Caki2 (cell line): ENCODE results near the gene FKBP9. TPM values are rescaled to one million over a fixed set of nuclear protein-coding genes. Genes with fewer than 3 reads are reported as not detected.
"Not testable (repeated sequence)": the region's sequence is repeated elsewhere in the genome, so short reads cannot be mapped to it uniquely, and the experiment has no call there.

Source experiments
- DNase-seq: peaks from one replicate; pipeline ENCODE4 v3.0.0-alpha.2; 2015; ENCODE audit warnings: low read depth
- in situ Hi-C: cut with HindIII; loops from 2 replicates; pipeline ENCODE4 v1.10.0; 2016; ENCODE audit warnings: low sequenced_read_pairs, low pct_unique_long_range_greater_than_20kb, mixed read lengths
- total RNA-seq: library from RNA; depleted of rRNA; stranded (reverse); fragments of >200 nt; shearing (Covaris generic); gene quantifications from 2 replicates; pipeline ENCODE4 v1.2.3, GENCODE V29; 2014; ENCODE audit warnings: low replicate concordance

Gene FKBP9
- total RNA-seq, 1 experiment from 2014 or later = 298 TPM

- in situ Hi-C loops = not testable (repeated sequence)
Observed at GRCh38 chr7:32997956-32998355, 40.7 kb downstream of the FKBP9 start.

GRCh38 chr7:32998361-32999171 is 41.3 kb downstream of the FKBP9 start:
- DNase-seq, in situ Hi-C loops: not testable (repeated sequence)

More at GRCh38 chr7:32997956-32998355, 40.7 kb downstream of the FKBP9 start:
- DNase-seq = not testable (repeated sequence)

GRCh38 chr7:32999380-32999779 is 42.1 kb downstream of the FKBP9 start:
- in situ Hi-C loops, DNase-seq: not testable (repeated sequence)

- in situ Hi-C loops, DNase-seq: not testable (repeated sequence)
Observed at GRCh38 chr7:33003111-33003510, 45.9 kb downstream of the FKBP9 start.

GRCh38 chr7:33004104-33004616 is 46.9 kb downstream of the FKBP9 start:
- DNase-seq, in situ Hi-C loops: not testable (repeated sequence)

- DNase-seq, in situ Hi-C loops: not testable (repeated sequence)
Observed at GRCh38 chr7:33005193-33005592, 48.0 kb downstream of the FKBP9 start.

GRCh38 chr7:33005690-33006089 is 48.5 kb downstream of the FKBP9 start:
- in situ Hi-C loops, DNase-seq: not testable (repeated sequence)

GRCh38 chr7:33009734-33010133 is 52.5 kb downstream of the FKBP9 start:
- no peak for DNase-seq
- in situ Hi-C loops = no loop called here

GRCh38 chr7:33012364-33012763 is 55.1 kb downstream of the FKBP9 start:
- in situ Hi-C loops = no loop called here
- no peak for DNase-seq

GRCh38 chr7:33024189-33024757 is 67.0 kb downstream of the FKBP9 start:
- in situ Hi-C loops = no loop called here
- no peak for DNase-seq

GRCh38 chr7:33035776-33036175 is 78.5 kb downstream of the FKBP9 start:
- peak; percentile 31 for DNase-seq
- in situ Hi-C loops = no loop called here

GRCh38 chr7:33038639-33039038 is 81.4 kb downstream of the FKBP9 start:
- DNase-seq = no peak
- in situ Hi-C loops = no loop called here

GRCh38 chr7:33039257-33039902 is 82.1 kb downstream of the FKBP9 start:
- in situ Hi-C loops = no loop called here
- no peak for DNase-seq

GRCh38 chr7:33039903-33040292 is 82.7 kb downstream of the FKBP9 start:
- in situ Hi-C loops = no loop called here
- DNase-seq = no peak

GRCh38 chr7:33040803-33041516 is 83.7 kb downstream of the FKBP9 start:
- DNase-seq = peak; percentile 63

GRCh38 chr7:33041631-33042428 is 84.6 kb downstream of the FKBP9 start:
- in situ Hi-C loops = no loop called here

More at GRCh38 chr7:33040803-33041516, 83.7 kb downstream of the FKBP9 start:
- in situ Hi-C loops = no loop called here

GRCh38 chr7:33043501-33044400 is 86.5 kb downstream of the FKBP9 start:
- no peak for DNase-seq
- in situ Hi-C loops = no loop called here

More at GRCh38 chr7:33041631-33042428, 84.6 kb downstream of the FKBP9 start:
- DNase-seq = no peak
